Activated CD4-positive, alpha-beta T cell treated with anti-CD3 and anti-CD28 coated beads, Interleukin-2, amount 10 ng/mL, durations not matched to agents 7 days and 5 days (primary cell): Measurements from ENCODE around the gene HCN2. TPM values are rescaled to one million over a fixed set of nuclear protein-coding genes. Genes with fewer than 3 reads are reported as not detected.
A peak's percentile ranks its signal among the peaks of the same experiment; 100 is the strongest.

Source experiments
- CTCF ChIA-PET: fragments of 350-600 bp; sonication (Branson Sonifier 250); formaldehyde crosslinking; loops from one replicate; lab custom pipeline; 2021; ENCODE audit warnings: antibody characterized with exemption; lab: Charles Lee
- POLR2A ChIA-PET: fragments of 350-600 bp; sonication (Branson Sonifier 250); formaldehyde crosslinking; loops from one replicate; lab custom pipeline; 2021; ENCODE audit warnings: antibody characterized with exemption; lab: Charles Lee
- DNase-seq: peaks from one replicate; pipeline ENCODE4 v3.0.0-alpha.2; 2020
- H3K27ac Mint-ChIP-seq: one replicate; pipeline ENCODE4 v1.8.0; 2021; ENCODE audit warnings: mild to moderate bottlenecking, moderate library complexity, mixed read lengths
- H3K27me3 Mint-ChIP-seq: one replicate; pipeline ENCODE4 v1.8.0; 2021; ENCODE audit warnings: mixed read lengths
- H3K36me3 Mint-ChIP-seq: one replicate; pipeline ENCODE4 v1.8.0; 2021; ENCODE audit warnings: low read depth, mixed read lengths
- H3K4me1 Mint-ChIP-seq: one replicate; pipeline ENCODE4 v1.8.0; 2021; ENCODE audit warnings: mixed read lengths
- H3K4me3 Mint-ChIP-seq: one replicate; pipeline ENCODE4 v1.8.0; 2021; ENCODE audit warnings: mild to moderate bottlenecking, moderate library complexity, mixed read lengths
- H3K9me3 Mint-ChIP-seq: one replicate; pipeline ENCODE4 v1.8.0; 2021; ENCODE audit warnings: mixed read lengths
- total RNA-seq, 2 experiments: library from RNA; stranded (reverse); gene quantifications; one replicate each; pipeline ENCODE4 v1.2.3, GENCODE V29; 2021

HCN2 gene
- total RNA-seq, 2 experiments from 2014 or later: 2.6 to 3.2 TPM

DNA sequence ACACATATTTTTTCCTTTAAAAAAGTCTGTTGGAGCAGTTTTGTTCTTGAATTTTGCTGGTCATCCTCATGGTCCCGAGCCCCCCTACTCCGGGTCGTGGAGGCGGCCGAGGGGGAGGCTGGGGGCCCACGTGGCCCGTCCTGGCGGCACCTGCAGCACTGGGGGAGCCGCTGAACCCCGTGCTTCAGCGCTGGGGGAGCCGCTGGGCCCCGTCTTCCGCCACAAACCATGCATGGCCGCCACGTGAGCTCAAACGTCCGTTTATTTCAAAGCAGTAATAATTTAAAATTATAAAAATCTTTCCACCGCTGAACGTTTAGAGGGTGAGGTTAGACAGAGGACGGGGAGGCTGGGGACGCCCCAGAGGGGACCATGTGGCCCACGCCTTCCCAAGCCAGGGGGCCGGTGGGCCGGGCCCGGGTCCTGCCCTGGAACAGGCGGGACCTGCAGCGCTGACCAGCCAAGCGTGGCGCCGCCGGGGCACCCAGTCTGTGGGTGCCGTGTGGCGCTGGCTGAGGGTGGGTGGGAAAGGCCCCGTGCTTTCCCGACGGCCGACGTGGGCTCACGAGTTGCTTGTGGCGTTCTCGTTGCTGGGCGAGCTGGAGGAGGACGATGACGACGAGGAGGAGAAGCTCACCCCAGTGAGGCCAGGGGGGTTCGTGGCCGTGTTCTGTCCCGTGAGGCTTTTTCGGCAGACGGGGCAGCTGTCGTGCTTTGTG is 58.0 kb downstream of the HCN2 start:
- no peaks in the 10 kb centered on the region for H3K9me3 Mint-ChIP-seq
- peaks cover 6% of the 10 kb centered on the region for H3K36me3 Mint-ChIP-seq
- ChIA-PET CTCF (no interaction called here), POLR2A (no interaction called here)
- no peaks in the 10 kb centered on the region for H3K27me3 Mint-ChIP-seq
- DNase-seq: no peak
- H3K27ac Mint-ChIP-seq: no peak overlapping the region
- no peaks in the 10 kb centered on the region for H3K4me1 Mint-ChIP-seq
- H3K4me3 Mint-ChIP-seq: no peak overlapping the region

DNA sequence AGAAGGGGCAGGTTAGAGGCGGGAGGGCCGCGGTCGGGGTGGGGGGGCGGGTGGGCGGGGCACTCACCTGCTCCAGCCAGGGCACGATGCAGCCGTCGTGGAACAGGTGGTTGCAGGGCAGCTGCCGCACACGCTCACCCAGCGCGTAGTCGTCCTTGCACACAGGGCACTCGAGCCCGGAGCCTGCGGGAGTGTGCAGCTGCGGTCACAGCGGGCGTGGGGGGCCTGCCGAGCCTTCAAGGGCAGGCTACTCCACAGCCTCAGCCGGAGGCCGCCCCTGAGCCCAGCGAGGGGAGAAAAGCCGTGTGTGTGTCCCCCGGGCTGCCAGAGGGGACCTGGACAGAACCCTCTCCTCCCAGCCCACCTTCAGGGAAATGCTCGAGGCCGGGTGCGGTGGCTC is 58.6 kb downstream of the HCN2 start:
- POLR2A ChIA-PET: no interaction called here
- H3K27ac Mint-ChIP-seq: no peak overlapping the region
- H3K27me3 Mint-ChIP-seq: no peaks in the 10 kb centered on the region
- H3K36me3 Mint-ChIP-seq: peaks cover 6% of the 10 kb centered on the region
- CTCF ChIA-PET: no interaction called here
- H3K9me3 Mint-ChIP-seq: no peaks in the 10 kb centered on the region
- no peak overlapping the region for H3K4me3 Mint-ChIP-seq
- DNase-seq: no peak
- H3K4me1 Mint-ChIP-seq: no peaks in the 10 kb centered on the region

DNA sequence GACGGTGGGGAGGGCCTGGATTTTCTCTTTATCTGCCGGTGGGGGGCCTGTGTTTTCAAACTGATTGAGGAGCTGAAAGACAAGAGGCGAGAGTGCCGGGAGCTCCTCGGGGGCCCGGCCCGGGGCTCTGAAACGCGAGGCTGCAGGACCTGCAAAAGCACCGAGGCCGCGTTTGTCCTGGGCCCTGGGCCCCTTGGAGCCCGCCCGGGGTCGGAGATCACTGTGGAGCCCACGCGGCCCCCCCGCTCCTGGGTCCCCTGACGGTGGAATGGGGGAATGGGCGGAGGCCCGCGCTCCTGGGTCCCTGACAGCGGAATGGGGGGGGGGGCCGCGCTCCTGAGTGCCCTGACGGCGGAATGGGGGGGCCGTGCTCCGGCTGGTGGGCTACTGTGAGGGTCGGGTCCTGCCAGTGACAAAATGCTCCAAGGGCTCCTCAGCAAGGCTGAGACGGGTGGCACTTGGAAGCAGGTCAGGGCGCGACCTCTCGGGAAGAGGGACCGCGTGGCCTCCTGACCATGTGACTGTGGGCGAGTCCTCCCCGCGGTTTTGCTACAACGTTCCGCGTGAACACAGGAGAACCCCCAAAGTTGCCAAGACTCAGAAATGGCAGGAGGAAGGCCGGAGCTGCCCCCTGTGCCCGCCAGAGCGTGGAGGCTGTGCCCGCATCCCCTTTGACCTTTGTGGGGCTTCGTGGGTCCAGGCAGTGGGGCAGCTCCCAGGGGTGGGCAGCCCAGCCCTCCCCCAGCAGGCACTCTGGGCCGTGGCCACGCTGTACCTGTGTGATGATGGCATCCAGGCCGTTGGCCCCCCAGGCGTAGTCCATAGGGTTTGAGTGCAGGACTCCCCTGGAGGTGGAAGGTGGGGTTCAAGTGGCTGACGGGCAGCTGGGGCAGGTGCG is 59.5 kb downstream of the HCN2 start:
- DNase-seq: no peak
- CTCF ChIA-PET: interaction anchor here (0.6 kb wide), 1 partner anchor 617 kb away, joined by 3 read pairs; no protein-coding TSS in a partner anchor
- Mint-ChIP-seq H3K4me3 (no peak overlapping the region), H3K4me1 (no peaks in the 10 kb centered on the region), H3K27ac (no peak overlapping the region), H3K9me3 (no peaks in the 10 kb centered on the region), H3K36me3 (peaks cover 11% of the 10 kb centered on the region), H3K27me3 (no peaks in the 10 kb centered on the region)
- POLR2A ChIA-PET: no interaction called here

DNA sequence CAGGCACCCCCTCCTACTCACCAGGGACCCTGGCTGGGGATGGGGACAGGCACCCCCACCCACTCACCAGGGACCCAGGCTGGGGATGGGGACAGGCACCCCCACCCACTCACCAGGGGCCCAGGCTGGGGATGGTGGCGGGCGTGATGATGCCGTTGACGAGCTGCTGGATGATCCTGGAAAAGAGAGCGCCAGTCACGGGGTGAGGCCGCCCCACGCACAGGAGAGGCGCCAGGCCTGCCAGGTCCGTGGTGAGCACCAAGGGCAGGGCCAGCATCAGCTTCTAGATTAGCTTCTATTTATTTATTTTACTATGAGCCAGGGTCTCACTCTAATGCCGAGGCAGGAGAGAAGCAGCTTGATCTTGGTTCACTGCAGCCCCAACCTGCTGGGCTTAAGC is 60.4 kb downstream of the HCN2 start:
- peaks cover 4% of the 10 kb centered on the region for H3K4me1 Mint-ChIP-seq
- ChIA-PET POLR2A (no interaction called here), CTCF (interaction anchor here (1.5 kb wide), 1 partner anchor 65 kb away, joined by 3 read pairs; no protein-coding TSS in a partner anchor)
- H3K36me3 Mint-ChIP-seq: peaks cover 16% of the 10 kb centered on the region
- H3K9me3 Mint-ChIP-seq: no peaks in the 10 kb centered on the region
- no peak for DNase-seq
- no peak overlapping the region for H3K27ac Mint-ChIP-seq
- no peak overlapping the region for H3K4me3 Mint-ChIP-seq
- H3K27me3 Mint-ChIP-seq: no peaks in the 10 kb centered on the region

DNA sequence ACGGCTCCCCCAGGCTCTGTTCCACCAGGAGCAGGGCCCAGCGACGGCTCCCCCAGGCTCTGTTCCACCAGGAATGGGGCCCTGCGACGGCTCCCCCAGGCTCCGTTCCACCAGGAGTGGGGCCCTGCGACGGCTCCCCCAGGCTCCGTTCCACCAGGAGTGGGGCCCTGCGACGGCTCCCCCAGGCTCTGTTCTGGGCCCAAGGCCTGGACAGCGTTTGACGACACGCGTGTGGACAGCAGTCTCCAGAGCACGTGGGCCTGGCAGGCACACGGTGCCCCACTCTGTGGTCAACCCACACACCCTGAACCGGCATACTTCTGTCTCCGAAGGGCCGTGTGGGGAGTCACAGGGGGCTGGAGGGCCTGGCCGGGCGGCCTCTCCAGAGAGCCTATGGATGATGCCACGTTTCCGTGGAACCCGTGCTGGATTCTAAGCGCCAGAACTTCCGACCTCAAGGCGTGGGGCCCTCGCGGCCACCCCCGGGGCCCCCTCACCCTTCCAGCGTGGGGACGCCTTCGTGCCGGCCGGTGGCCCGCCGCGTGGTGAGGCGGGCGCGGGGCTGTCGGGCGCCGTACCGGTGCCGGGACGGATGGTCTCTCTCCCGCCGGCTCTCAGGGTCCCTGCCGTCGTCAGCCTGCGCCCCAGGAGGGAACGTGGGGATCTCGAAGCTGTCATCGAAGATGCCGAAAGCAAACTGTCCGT is 61.6 kb downstream of the HCN2 start:
- Mint-ChIP-seq H3K4me1 (peaks cover 13% of the 10 kb centered on the region), H3K4me3 (no peak overlapping the region), H3K27me3 (no peaks in the 10 kb centered on the region), H3K27ac (no peak overlapping the region), H3K9me3 (no peaks in the 10 kb centered on the region), H3K36me3 (peaks cover 17% of the 10 kb centered on the region)
- ChIA-PET CTCF (interaction anchor here (1.5 kb wide), 1 partner anchor 66 kb away, joined by 3 read pairs; no protein-coding TSS in a partner anchor), POLR2A (no interaction called here)
- no peak for DNase-seq

DNA sequence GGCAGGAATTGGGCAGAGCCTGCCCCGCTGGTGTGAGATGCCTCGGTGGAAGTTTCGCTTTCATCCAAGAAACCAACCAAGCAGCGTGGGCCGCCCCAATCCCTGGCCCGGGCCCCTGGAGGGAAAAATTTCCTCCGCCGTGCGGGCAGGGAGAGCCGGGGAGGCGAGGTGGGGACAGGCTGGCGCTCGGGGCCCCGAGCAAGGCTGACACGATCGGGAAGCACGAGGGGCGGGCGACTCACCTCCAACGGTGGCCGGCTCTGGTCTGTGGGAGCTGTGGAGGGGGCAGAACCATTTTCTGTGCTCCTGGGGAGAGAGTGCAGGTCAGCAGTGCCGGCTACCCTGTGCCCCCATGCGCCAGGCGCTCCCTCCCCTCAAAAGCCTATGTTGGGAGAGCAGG is 62.3 kb downstream of the HCN2 start:
- Mint-ChIP-seq H3K27me3 (no peaks in the 10 kb centered on the region), H3K9me3 (no peaks in the 10 kb centered on the region), H3K4me3 (no peak overlapping the region), H3K4me1 (peaks cover 13% of the 10 kb centered on the region), H3K36me3 (peaks cover 17% of the 10 kb centered on the region), H3K27ac (no peak overlapping the region)
- DNase-seq: no peak
- ChIA-PET POLR2A (no interaction called here), CTCF (no interaction called here)

DNA sequence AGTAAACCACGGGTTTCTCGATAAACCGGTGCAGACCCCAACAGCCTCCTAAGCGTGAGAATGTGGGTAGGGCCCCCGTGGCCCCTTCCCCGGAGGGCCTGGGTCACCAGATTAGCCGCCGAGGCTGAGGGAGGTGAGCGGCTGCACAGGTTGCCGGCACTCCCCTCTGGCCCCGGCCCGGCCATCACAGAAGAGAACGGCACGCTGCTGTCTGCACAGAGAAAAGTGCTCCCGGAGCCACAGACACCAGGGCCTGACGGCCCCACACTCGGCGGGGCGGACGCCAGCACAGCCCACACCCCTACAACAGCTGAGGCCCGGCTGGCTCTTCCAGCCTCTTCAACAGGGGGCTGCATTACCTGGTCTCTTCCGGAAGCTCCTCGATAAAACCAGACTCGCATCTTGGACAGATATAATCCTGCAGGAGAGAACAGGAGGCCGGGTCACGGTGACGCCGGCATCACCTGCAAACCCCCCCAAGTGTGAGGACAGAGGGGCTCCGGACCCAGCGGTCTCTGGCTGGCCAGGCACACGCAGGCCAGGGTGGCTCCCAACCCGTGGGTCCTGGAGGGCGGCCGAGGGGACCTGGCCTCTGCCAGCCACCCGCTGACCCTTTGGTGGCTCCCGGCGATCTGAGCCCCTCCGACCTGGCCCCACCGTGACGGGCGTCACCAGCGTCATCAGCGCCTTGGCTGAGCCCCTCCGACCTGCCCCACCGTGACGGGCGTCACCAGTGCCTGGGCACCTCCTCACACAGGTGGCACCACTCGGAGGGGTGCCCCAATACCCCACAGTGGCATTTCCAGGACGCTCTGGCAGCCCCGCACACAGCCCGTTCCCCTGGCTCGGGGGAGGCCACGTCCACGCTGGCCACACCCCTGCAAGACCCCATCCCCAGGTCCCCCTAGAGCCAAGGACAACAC is 63.0 kb downstream of the HCN2 start:
- H3K4me3 Mint-ChIP-seq: no peak overlapping the region
- no peak for DNase-seq
- H3K36me3 Mint-ChIP-seq: peaks cover 17% of the 10 kb centered on the region
- no peak overlapping the region for H3K27ac Mint-ChIP-seq
- CTCF ChIA-PET: no interaction called here
- H3K9me3 Mint-ChIP-seq: no peaks in the 10 kb centered on the region
- H3K4me1 Mint-ChIP-seq: peaks cover 14% of the 10 kb centered on the region
- H3K27me3 Mint-ChIP-seq: no peaks in the 10 kb centered on the region
- POLR2A ChIA-PET: no interaction called here

DNA sequence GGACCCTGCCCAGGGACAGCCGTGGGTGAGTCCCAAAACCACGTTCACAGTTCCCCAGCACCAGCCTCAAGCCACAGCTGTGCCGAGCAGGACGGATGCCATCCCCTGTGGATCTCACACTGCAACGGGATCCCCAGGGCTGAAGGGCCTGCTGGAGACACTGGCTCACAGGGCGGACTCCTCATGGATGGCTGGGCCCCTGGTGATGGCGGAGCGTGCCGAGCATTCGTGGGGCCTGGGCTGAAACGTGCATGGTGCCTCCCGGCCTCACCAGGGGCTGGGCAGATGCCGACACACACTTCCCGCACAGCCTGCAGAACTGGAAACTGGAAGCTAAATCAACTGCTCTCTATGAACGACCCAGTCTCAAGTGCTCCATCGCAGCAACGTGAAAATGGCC is 63.7 kb downstream of the HCN2 start:
- H3K27me3 Mint-ChIP-seq: no peaks in the 10 kb centered on the region
- DNase-seq: no peak
- H3K4me1 Mint-ChIP-seq: peaks cover 14% of the 10 kb centered on the region
- POLR2A ChIA-PET: no interaction called here
- no peak overlapping the region for H3K27ac Mint-ChIP-seq
- CTCF ChIA-PET: no interaction called here
- peaks cover 17% of the 10 kb centered on the region for H3K36me3 Mint-ChIP-seq
- H3K9me3 Mint-ChIP-seq: no peaks in the 10 kb centered on the region
- H3K4me3 Mint-ChIP-seq: no peak overlapping the region

DNA sequence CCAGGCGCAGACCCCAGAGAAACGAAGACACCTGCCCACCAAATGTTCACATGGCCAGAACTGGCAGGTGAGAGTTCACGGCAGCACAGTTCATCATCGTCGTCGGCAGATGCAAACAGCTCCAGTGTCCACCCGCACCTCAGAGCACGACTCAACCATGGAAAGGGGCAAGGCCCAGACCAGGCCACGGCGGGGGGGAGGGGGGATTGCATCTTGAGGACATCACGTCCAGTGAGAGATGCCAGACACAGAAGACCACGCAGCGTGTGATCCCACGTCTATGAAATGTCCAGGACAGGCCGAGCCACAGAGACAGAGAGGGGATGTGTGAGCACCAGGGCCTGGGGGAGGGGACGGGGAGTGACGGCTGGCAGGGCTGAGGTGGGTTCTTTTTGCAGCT is 66.0 kb downstream of the HCN2 start:
- Mint-ChIP-seq H3K4me3 (no peak overlapping the region), H3K27me3 (no peaks in the 10 kb centered on the region), H3K4me1 (peaks cover 33% of the 10 kb centered on the region), H3K36me3 (peaks cover 20% of the 10 kb centered on the region), H3K27ac (no peak overlapping the region), H3K9me3 (no peaks in the 10 kb centered on the region)
- POLR2A ChIA-PET: no interaction called here
- CTCF ChIA-PET: no interaction called here
- no peak for DNase-seq

DNA sequence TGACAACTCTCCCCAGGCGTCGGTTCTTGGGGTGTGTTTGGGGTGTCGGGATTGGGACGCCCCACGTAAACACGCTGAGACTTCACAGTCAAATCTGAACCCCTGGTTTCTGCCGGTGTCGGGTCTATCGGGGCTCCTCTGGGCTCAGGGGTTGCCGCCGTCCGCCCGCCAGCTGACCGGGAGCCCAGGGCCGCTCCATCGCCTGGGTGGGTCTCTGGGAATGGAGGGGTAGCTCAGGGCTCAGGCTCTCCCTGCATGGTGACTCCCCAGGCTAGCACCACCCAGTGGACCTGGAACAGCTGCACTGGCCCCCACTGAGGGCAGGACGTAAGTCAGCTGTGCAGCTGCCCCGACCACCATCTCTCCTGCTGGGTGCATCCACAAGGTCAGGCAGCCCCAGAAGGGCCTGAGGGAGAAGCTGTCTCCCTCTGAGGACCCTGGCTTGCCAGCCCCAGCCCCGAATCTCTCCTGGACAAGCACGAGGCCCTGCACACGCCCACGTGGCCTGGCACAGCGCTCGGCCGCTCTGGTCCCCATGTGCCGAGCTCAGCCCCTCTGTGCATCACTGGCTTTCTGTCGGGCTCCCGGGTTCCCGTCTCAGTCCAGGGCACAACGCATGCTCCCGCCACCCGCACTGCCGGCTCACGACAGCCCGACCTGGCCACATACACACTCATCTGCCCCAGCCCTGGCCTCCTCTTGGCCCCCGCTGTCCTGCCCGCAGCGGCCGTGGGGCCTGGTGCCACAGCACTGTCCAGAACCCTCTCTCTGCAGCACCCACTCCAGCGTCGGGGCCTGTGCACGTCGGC is 67.3 kb downstream of the HCN2 start:
- POLR2A ChIA-PET: no interaction called here
- Mint-ChIP-seq H3K9me3 (no peaks in the 10 kb centered on the region), H3K27ac (peak overlapping the region; percentile 13), H3K27me3 (no peaks in the 10 kb centered on the region), H3K4me1 (peaks cover 34% of the 10 kb centered on the region), H3K36me3 (peaks cover 29% of the 10 kb centered on the region), H3K4me3 (no peak overlapping the region)
- no peak for DNase-seq
- CTCF ChIA-PET: no interaction called here

DNA sequence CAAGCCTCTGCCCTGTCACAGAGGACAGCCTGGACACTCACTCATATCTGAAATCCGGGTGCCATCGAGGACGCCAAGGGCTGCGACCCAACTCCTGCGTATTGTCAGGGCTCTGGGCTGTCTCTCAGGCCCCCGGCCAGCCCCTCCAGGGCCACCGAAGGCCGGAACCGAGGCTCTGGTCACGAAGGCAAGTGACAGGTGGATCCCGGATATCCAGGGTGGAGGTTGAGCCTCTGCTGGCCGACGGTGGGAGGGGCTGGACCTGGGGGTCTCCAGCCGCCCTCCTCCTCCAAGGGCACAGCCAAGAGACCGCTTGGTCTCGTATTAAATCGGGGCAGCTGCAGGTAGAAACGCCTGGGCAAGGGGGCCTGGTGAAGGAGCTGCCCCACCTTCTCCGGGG is 67.9 kb downstream of the HCN2 start:
- H3K4me3 Mint-ChIP-seq: no peak overlapping the region
- CTCF ChIA-PET: no interaction called here

More for the DNA sequence above, 67.9 kb downstream of the HCN2 start:
- POLR2A ChIA-PET: no interaction called here
- H3K27me3 Mint-ChIP-seq: no peaks in the 10 kb centered on the region
- peaks cover 29% of the 10 kb centered on the region for H3K36me3 Mint-ChIP-seq
- peaks cover 34% of the 10 kb centered on the region for H3K4me1 Mint-ChIP-seq
- no peak overlapping the region for H3K27ac Mint-ChIP-seq
- no peak for DNase-seq
- H3K9me3 Mint-ChIP-seq: no peaks in the 10 kb centered on the region
